Erythroblast (primary cell): ENCODE results near the gene C2CD3.

Experiments used
- GATA1 ChIP-seq: IDR thresholded peaks from 2 replicates; pipeline ENCODE4 v1.6.1; 2011; ENCODE audit warnings: low read depth, mild to moderate bottlenecking, control low read depth, low read length, moderate library complexity
- POLR2A ChIP-seq: IDR thresholded peaks from 2 replicates; pipeline ENCODE4 v1.6.1; 2011; ENCODE audit warnings: mild to moderate bottlenecking, low read length

- TF ChIP-seq POLR2A (no peak), GATA1 (no peak)
Observed at GRCh38 chr11:73990730-73991129, 180.1 kb downstream of the C2CD3 start.
